HG03280 (cell line): ENCODE results near the gene LYRM9.
"Not testable (repeated sequence)": the region's sequence is repeated elsewhere in the genome, so short reads cannot be mapped to it uniquely, and the experiment has no call there.

Experiments used
- ATAC-seq: cut with Tn5 transposase; IDR thresholded peaks from one replicate; pipeline ENCODE4 v1.9.1; 2021; ENCODE audit warnings: mild to moderate bottlenecking, moderate library complexity; ENCODE audit not compliant: unreplicated experiment

LYRM9 gene

DNA sequence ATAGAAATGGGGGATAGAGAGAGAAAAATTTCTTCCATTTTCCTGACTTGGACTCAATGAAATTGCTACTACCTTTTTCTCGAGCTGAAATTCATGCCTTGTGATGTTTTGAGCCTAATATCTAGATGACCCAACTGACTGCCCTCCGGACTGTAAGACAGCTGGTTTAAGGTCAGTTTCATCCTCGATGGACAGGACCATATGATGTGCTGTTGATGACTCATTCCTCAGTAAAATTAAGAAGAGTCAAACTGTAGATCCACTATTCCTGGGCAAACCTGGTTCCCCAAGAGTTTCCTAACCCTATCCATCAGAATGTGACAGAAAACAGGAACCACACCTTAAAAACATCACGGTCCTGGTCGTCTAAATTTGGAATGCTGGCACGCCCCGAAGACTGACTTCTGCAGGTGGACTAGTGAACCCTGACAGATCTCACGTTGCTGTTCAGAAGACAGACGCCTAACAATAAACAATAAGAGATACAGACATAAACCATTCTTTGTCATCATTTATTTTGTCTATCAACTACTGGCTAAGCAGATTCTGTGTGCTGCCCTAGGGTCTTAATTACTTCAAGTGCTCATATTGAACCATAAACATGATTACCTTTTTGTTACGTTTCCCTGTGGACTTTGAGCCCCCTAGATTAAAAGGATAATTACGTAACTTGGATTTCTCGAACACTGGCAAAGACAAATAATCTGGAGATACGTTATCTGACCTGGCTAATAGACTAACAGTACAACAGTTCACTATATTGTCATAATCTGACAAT, 47.7 kb downstream of the LYRM9 start:
- no peak for ATAC-seq

DNA sequence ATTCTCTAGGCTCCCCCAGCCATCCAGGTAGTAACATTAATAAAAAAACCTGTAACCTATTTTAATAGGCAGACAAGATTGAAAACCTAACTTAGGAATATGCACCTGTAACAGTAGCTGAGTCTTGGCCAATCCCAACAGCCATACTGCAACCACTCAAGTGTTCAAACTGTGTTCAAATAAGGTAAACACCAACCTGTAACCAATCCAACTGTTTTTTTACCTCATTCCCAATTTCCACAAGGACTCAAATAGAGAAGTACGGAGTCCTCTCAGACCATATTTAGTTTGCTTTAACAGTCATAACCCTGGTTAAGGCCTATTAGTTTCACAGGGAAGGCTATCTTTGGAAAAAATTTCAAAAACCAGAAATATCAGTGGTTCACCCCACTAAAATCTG, 52.5 kb downstream of the LYRM9 start:
- ATAC-seq: no peak

DNA sequence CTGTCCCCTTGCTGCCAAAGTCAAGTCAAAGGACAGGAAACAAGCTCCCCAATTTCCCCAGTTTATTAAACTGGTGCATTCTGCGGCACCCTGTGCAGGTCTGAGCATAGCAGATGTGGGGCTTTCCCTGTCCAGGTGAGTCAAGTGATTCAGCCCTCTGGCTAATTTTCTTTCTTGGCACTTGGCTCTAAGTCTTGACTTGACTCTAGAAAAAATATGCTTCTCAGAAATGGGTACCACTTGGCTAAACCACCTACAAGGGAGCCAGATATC, 52.8 kb downstream of the LYRM9 start:
- ATAC-seq: not testable (repeated sequence)

DNA sequence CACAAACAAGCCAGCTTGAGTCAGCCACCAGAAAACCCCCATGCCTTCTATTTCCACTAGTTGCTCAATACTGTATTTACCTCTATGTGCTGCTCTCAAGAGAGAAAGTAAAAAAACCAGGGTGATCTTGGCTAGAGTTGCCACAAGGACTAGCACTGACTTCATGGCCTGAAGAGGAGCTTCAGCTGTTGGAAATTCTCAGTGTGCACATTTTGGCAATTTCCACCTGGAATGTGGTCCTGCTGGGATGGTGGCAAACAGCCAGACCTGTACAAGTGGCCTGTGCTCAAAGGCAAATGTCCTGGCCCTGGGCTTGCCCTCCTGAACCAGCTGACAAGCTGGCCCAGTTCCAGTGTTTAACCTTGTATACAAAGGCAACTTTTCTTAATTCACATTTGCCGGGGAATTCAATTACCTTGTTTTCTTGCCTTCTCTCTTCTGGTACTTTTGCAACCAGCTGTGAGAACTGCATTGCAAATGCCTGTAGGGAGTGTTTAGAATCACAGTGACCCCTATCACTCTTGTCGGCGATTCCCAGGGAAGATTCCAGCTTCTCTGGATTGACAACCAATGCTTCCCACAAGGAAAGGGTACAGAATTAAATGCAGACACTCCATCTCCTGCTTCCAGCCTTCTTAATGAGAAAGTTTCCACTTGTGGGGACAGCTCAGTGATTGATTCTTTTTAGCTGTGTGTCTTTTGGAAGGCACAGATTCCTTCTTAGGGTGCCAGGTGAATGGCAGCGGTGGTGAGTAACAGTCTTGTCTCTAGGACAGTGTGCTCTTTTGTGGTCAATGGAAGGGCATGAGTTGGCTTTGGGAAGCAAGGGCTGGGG, 53.4 kb downstream of the LYRM9 start:
- not testable (repeated sequence) for ATAC-seq

DNA sequence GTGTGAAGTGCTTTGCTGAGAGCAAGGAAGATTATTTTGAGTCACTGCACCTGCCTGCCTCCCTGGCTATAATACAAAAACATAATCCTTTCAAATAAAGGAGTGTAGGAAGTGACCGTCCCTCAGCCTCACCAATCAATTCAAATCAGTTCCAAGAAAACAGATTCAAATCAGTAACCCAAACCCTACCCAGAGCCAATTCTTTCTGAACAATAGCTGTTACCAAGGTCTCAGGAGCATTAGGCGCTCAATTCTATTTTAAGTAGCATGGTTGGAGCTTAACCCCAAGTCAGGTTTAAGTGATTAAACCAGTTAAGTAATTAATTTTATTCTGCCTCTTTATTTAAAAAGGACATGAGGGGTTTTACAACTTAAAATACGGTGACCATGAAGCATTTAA, 54.6 kb downstream of the LYRM9 start:
- not testable (repeated sequence) for ATAC-seq

DNA sequence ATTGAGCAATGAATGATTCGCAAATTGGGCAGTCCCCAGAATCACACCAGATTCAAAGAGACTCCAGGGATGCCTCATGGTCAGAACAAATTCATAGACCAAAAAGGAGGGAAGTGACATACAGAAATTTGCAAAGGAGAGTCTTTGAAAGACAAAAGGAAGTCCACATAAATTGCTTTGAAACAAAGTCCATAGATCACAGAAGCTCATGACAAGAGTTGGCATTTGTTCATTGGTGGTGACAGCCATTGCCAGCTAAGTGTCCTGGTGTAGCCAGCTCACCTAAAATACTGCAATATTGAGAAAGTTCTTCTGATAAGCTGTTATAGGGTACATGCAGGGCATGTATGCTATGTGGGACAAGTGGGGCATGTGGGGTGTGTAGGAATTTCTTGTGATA, 55.4 kb downstream of the LYRM9 start:
- not testable (repeated sequence) for ATAC-seq

DNA sequence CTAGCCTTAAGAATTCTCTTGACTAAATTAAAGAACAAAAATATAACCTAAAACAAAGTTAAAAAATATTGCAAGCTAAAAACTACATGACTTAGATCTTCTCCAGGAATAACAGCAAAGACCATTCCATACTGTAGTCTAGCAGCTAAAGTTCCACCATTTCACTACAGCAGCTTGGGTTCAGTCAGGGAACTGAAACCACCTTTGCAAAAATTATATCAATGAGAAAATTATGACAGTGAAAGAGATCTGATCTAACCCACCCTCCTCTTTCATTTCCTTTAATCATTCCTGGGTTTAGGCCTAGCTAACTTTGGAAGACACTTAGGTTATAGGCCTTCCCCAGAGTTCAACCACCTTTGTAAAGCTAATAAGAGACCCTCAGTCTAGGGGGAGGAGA, 56.5 kb downstream of the LYRM9 start:
- ATAC-seq: no peak

DNA sequence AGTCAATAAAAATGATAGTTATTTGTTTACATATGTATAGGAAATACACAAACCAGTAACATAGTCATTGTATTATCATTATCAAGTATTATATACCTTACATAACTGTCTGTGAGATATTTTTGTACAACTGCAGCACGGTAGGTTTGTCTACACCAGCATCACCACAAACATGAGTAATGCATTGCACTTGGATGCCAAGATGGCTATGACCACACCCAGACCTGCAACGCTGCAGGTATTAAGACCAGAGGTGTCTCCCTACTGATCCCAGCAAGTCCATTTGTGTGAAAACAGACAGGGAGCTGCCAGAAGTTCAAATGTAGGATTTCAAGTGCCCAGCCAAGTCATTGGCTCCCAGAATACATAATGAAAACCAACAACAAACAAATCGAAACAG, 58.6 kb downstream of the LYRM9 start:
- ATAC-seq: no peak

DNA sequence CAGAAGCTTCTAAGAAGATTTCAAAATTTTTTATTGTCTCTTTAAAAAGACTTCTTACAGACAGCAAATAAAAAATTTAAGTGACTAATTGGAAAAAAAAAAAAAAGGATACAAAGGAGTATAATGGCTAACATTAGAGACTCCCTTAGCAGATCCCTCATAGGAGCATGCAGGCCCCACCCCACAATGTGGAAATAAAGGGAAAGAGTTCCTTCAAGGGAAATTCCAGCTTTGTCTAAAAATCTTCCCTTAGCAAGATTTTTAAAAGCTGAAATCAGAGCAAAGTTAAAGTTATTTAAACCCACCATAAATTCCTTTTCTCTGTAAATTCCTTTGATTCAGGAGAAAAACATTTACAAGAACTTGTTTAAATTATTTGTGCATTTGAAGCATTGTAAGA, 60.3 kb downstream of the LYRM9 start:
- ATAC-seq: no peak

DNA sequence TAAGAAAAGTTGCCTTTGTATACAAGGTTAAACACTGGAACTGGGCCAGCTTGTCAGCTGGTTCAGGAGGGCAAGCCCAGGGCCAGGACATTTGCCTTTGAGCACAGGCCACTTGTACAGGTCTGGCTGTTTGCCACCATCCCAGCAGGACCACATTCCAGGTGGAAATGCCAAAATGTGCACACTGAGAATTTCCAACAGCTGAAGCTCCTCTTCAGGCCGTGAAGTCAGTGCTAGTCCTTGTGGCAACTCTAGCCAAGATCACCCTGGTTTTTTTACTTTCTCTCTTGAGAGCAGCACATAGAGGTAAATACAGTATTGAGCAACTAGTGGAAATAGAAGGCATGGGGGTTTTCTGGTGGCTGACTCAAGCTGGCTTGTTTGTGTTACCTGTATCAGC, 63.3 kb downstream of the LYRM9 start:
- not testable (repeated sequence) for ATAC-seq

DNA sequence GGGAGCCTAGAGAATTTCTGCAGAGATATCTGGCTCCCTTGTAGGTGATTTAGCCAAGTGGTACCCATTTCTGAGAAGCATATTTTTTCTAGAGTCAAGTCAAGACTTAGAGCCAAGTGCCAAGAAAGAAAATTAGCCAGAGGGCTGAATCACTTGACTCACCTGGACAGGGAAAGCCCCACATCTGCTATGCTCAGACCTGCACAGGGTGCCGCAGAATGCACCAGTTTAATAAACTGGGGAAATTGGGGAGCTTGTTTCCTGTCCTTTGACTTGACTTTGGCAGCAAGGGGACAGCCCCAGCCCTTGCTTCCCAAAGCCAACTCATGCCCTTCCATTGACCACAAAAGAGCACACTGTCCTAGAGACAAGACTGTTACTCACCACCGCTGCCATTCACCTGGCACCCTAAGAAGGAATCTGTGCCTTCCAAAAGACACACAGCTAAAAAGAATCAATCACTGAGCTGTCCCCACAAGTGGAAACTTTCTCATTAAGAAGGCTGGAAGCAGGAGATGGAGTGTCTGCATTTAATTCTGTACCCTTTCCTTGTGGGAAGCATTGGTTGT, 63.9 kb downstream of the LYRM9 start:
- ATAC-seq: not testable (repeated sequence)
